MM.1S (cell line): ENCODE results near the gene TULP4.
"Not testable (repeated sequence)": the region's sequence is repeated elsewhere in the genome, so short reads cannot be mapped to it uniquely, and the experiment has no call there.

Source experiments
- DNase-seq: peaks from one replicate; pipeline ENCODE4 v3.0.0-alpha.2; 2015
- H2AFZ ChIP-seq: fragments of 300-600 bp; sonication (generic); 2 replicates; pipeline ENCODE4 v1.6.0; 2016; ENCODE audit warnings: antibody characterized with exemption, low read length
- H3F3A ChIP-seq: fragments of 300-600 bp; sonication (generic); 2 replicates; pipeline ENCODE4 v1.6.1; 2016; ENCODE audit warnings: mild to moderate bottlenecking, antibody characterized with exemption, low read length, moderate library complexity, mixed read lengths; ENCODE audit not compliant: insufficient read depth
- H3K27ac ChIP-seq: fragments of 300-600 bp; sonication (generic); 2 replicates; pipeline ENCODE4 v1.5.1; 2016; ENCODE audit warnings: mild to moderate bottlenecking, low read length
- H3K27me3 ChIP-seq: fragments of 300-600 bp; sonication (generic); replicated peaks from 2 replicates; pipeline ENCODE4 v1.6.0; 2016; ENCODE audit warnings: low read length; ENCODE audit not compliant: insufficient read depth
- H3K36me3 ChIP-seq: fragments of 300-600 bp; sonication (generic); replicated peaks from 2 replicates; pipeline ENCODE4 v1.6.1; 2016; ENCODE audit warnings: mild to moderate bottlenecking, low read length, mixed read lengths; ENCODE audit not compliant: insufficient read depth
- H3K4me1 ChIP-seq: fragments of 300-600 bp; sonication (generic); 2 replicates; pipeline ENCODE4 v1.6.1; 2016; ENCODE audit warnings: low read length, mixed read lengths
- H3K4me2 ChIP-seq: fragments of 300-600 bp; sonication (generic); 2 replicates; pipeline ENCODE4 v1.6.0; 2016; ENCODE audit warnings: low read depth, low read length
- H3K4me3 ChIP-seq: fragments of 300-600 bp; sonication (generic); 2 replicates; pipeline ENCODE4 v1.5.1; 2016; ENCODE audit warnings: low read length, mixed read lengths
- H3K79me2 ChIP-seq: fragments of 300-600 bp; sonication (generic); 2 replicates; pipeline ENCODE4 v1.6.1; 2016; ENCODE audit warnings: mixed run types, low read length, mixed read lengths
- H3K9ac ChIP-seq: fragments of 300-600 bp; sonication (generic); 2 replicates; pipeline ENCODE4 v1.6.1; 2016; ENCODE audit warnings: low read length, mixed read lengths
- H3K9me2 ChIP-seq: fragments of 300-600 bp; sonication (generic); replicated peaks from 2 replicates; pipeline ENCODE4 v1.6.1; 2016; ENCODE audit warnings: mild to moderate bottlenecking, low read length, mixed read lengths; ENCODE audit not compliant: insufficient read depth
- H3K9me3 ChIP-seq: fragments of 300-600 bp; sonication (generic); replicated peaks from 2 replicates; pipeline ENCODE4 v1.6.1; 2016; ENCODE audit warnings: mild to moderate bottlenecking, low read length, mixed read lengths; ENCODE audit not compliant: insufficient read depth
- H4K20me1 ChIP-seq: fragments of 300-600 bp; sonication (generic); 2 replicates; pipeline ENCODE4 v1.6.1; 2016; ENCODE audit warnings: mild to moderate bottlenecking, low read length, moderate library complexity, mixed read lengths; ENCODE audit not compliant: insufficient read depth
- CTCF ChIP-seq: fragments of 300-600 bp; sonication (generic); IDR thresholded peaks from 2 replicates; pipeline ENCODE4 v1.5.1; 2016; ENCODE audit warnings: antibody characterized with exemption, low read length, mixed read lengths
- EZH2 ChIP-seq: fragments of 300-600 bp; sonication (generic); optimal IDR thresholded peaks from 2 replicates; pipeline ENCODE3; 2017; ENCODE audit warnings: low read depth, mild to moderate bottlenecking, antibody characterized with exemption, low read length, mixed read lengths
- EZH2phosphoT487 ChIP-seq: fragments of 300-600 bp; sonication (generic); IDR thresholded peaks from 2 replicates; pipeline ENCODE4 v1.6.1; 2018; ENCODE audit warnings: antibody characterized with exemption, low read length

The TULP4 gene

GRCh38 chr6:158524311-158524710 lies 212.0 kb downstream of the TULP4 start:
- H3K4me3 ChIP-seq = no peak overlapping the region
- no peaks in the 10 kb centered on the region for H4K20me1 ChIP-seq
- no peaks in the 10 kb centered on the region for H3K9me3 ChIP-seq
- H3K9me2 ChIP-seq = no peaks in the 10 kb centered on the region
- no peaks in the 10 kb centered on the region for H3K79me2 ChIP-seq
- no peaks in the 10 kb centered on the region for H3K27me3 ChIP-seq
- no peak overlapping the region for H3K4me2 ChIP-seq
- H2AFZ ChIP-seq = no peak overlapping the region
- no peak overlapping the region for H3K27ac ChIP-seq
- TF ChIP-seq EZH2 (no peak), EZH2phosphoT487 (no peak), CTCF (no peak)
- DNase-seq = no peak
- no peaks in the 10 kb centered on the region for H3K36me3 ChIP-seq
- no peaks in the 10 kb centered on the region for H3F3A ChIP-seq
- no peak overlapping the region for H3K9ac ChIP-seq
- H3K4me1 ChIP-seq = no peaks in the 10 kb centered on the region

GRCh38 chr6:158527858-158528257 lies 215.6 kb downstream of the TULP4 start:
- H3K4me2 ChIP-seq, H3K4me1 ChIP-seq, H3K9me3 ChIP-seq, H3K9ac ChIP-seq, H3K4me3 ChIP-seq, H3K27me3 ChIP-seq, DNase-seq, H2AFZ ChIP-seq, H3K36me3 ChIP-seq, H4K20me1 ChIP-seq, H3K79me2 ChIP-seq, H3F3A ChIP-seq, H3K9me2 ChIP-seq, H3K27ac ChIP-seq: not testable (repeated sequence)

- H3K4me3 ChIP-seq = no peak overlapping the region
- no peak overlapping the region for H3K27ac ChIP-seq
- H4K20me1 ChIP-seq = no peaks in the 10 kb centered on the region
- H3F3A ChIP-seq = no peaks in the 10 kb centered on the region
- H3K9me3 ChIP-seq = no peaks in the 10 kb centered on the region
- no peaks in the 10 kb centered on the region for H3K4me1 ChIP-seq
- TF ChIP-seq EZH2 (no peak), EZH2phosphoT487 (no peak), CTCF (no peak)
- no peaks in the 10 kb centered on the region for H3K79me2 ChIP-seq
- no peak overlapping the region for H3K4me2 ChIP-seq
- no peaks in the 10 kb centered on the region for H3K9me2 ChIP-seq
- no peak overlapping the region for H3K9ac ChIP-seq
- no peak for DNase-seq
- H3K36me3 ChIP-seq = no peaks in the 10 kb centered on the region
- no peaks in the 10 kb centered on the region for H3K27me3 ChIP-seq
- H2AFZ ChIP-seq = no peak overlapping the region
Observed at GRCh38 chr6:158528826-158529225, 216.6 kb downstream of the TULP4 start.

GRCh38 chr6:158529629-158530028 lies 217.4 kb downstream of the TULP4 start:
- Histone ChIP-seq H3K27ac (no peak overlapping the region), H4K20me1 (no peaks in the 10 kb centered on the region), H3K9ac (no peak overlapping the region), H2AFZ (no peak overlapping the region), H3K27me3 (no peaks in the 10 kb centered on the region), H3K36me3 (no peaks in the 10 kb centered on the region), H3F3A (no peaks in the 10 kb centered on the region), H3K4me1 (no peaks in the 10 kb centered on the region), H3K4me2 (no peak overlapping the region), H3K79me2 (no peaks in the 10 kb centered on the region), H3K9me2 (no peaks in the 10 kb centered on the region), H3K4me3 (no peak overlapping the region), H3K9me3 (no peaks in the 10 kb centered on the region)
- TF ChIP-seq CTCF (no peak), EZH2phosphoT487 (no peak), EZH2 (no peak)
- DNase-seq = no peak
